Measurements from ENCODE around the gene GTF2A1L.

GTF2A1L gene

GRCh38 chr2:48715956-48716355 lies 98.3 kb downstream of the GTF2A1L start:
- DNase-seq (ENCODE audit: low read depth): no peak
- no peak overlapping the region for H3K4me3 ChIP-seq (ENCODE audit: control insufficient read depth, low read depth, low read length)
- no peak for TF ChIP-seq CTCF (IDR thresholded peaks at IDR 0.05; ENCODE audit: control insufficient read depth, insufficient read depth, low read depth, low read length, missing control alignments)

- DNase-seq (ENCODE audit: low read depth): no peak
- no peak for TF ChIP-seq CTCF (IDR thresholded peaks at IDR 0.05; ENCODE audit: control insufficient read depth, insufficient read depth, low read depth, low read length, missing control alignments)
- H3K4me3 ChIP-seq (ENCODE audit: control insufficient read depth, low read depth, low read length): no peak overlapping the region
Observed at GRCh38 chr2:48717846-48718245, 100.2 kb downstream of the GTF2A1L start.

GRCh38 chr2:48719480-48720177 lies 102.0 kb downstream of the GTF2A1L start:
- TF ChIP-seq CTCF (IDR thresholded peaks at IDR 0.05; ENCODE audit: control insufficient read depth, insufficient read depth, low read depth, low read length, missing control alignments): no peak
- DNase-seq (ENCODE audit: low read depth): no peak

GRCh38 chr2:48721158-48721557 lies 103.5 kb downstream of the GTF2A1L start:
- TF ChIP-seq CTCF (IDR thresholded peaks at IDR 0.05; ENCODE audit: control insufficient read depth, insufficient read depth, low read depth, low read length, missing control alignments): no peak
- H3K4me3 ChIP-seq (ENCODE audit: control insufficient read depth, low read depth, low read length): no peak overlapping the region
- no peak for DNase-seq (ENCODE audit: low read depth)

More at GRCh38 chr2:48719480-48720177, 102.0 kb downstream of the GTF2A1L start:
- no peak overlapping the region for H3K4me3 ChIP-seq (ENCODE audit: control insufficient read depth, low read depth, low read length)

- no peak overlapping the region for H3K4me3 ChIP-seq (ENCODE audit: control insufficient read depth, low read depth, low read length)
- no peak for DNase-seq (ENCODE audit: low read depth)
- TF ChIP-seq CTCF (IDR thresholded peaks at IDR 0.05; ENCODE audit: control insufficient read depth, insufficient read depth, low read depth, low read length, missing control alignments): no peak
Observed at GRCh38 chr2:48722391-48722790, 104.7 kb downstream of the GTF2A1L start.

- H3K4me3 ChIP-seq (ENCODE audit: control insufficient read depth, low read depth, low read length): no peak overlapping the region
- TF ChIP-seq CTCF (IDR thresholded peaks at IDR 0.05; ENCODE audit: control insufficient read depth, insufficient read depth, low read depth, low read length, missing control alignments): no peak
- DNase-seq (ENCODE audit: low read depth): no peak
Observed at GRCh38 chr2:48723129-48723528, 105.5 kb downstream of the GTF2A1L start.
